K562 (cell line): ENCODE data around the gene LAPTM5. TPM values are rescaled to one million over a fixed set of nuclear protein-coding genes. Genes with fewer than 3 reads are reported as not detected.
A peak's percentile ranks its signal among the peaks of the same experiment; 100 is the strongest.

Source experiments
- ATF7 ChIP-seq: fragments of 450-650 bp; IDR thresholded peaks from 2 replicates; pipeline ENCODE4 v1.7.1; 2014; ENCODE audit warnings: mild to moderate bottlenecking, moderate library complexity
- CBX5 ChIP-seq: IDR thresholded peaks from 2 replicates; pipeline ENCODE4 v1.6.1; 2014; ENCODE audit warnings: low read depth, borderline replicate concordance
- CSDE1 ChIP-seq, 2 experiments: fragments of 450-650 bp; IDR thresholded peaks; 2 replicates each; pipeline ENCODE4 v1.6.1; 2016; ENCODE audit warnings: mild to moderate bottlenecking in 1 of 2
- GABPA ChIP-seq: fragments of 200-800 bp; sonication (Bioruptor generic); conservative IDR thresholded peaks from 2 replicates; pipeline ENCODE4 v1.6.1; 2016; ENCODE audit warnings: low read depth, missing genetic modification characterization, missing compliant biosample characterization
- GTF2E2 ChIP-seq: fragments of 200-800 bp; sonication (Bioruptor generic); IDR thresholded peaks from 2 replicates; pipeline ENCODE4 v1.6.1; 2016; ENCODE audit warnings: missing genetic modification characterization, missing compliant biosample characterization
- HOXB6 ChIP-seq: fragments of 250-450 bp; sonication (Bioruptor Pico); IDR thresholded peaks from 2 replicates; pipeline ENCODE4 v1.5.1; 2022; ENCODE audit warnings: mild to moderate bottlenecking, borderline replicate concordance
- KAT2B ChIP-seq: IDR thresholded peaks from one replicate; pipeline ENCODE4 v1.6.1; 2012; ENCODE audit warnings: low read depth, mild to moderate bottlenecking, control low read depth, inconsistent platforms, low read length, moderate library complexity
- KDM1A ChIP-seq, 2 experiments: fragments of 450-650 bp; IDR thresholded peaks; 2 replicates each; pipeline ENCODE4 v1.6.1; 2016; ENCODE audit warnings: mild to moderate bottlenecking in 2 of 2
- NFE2 ChIP-seq: IDR thresholded peaks from 2 replicates; pipeline ENCODE4 v1.6.1; 2014; ENCODE audit warnings: antibody characterized with exemption, low read depth
- RBM25 ChIP-seq: fragments of 200-400 bp; formaldehyde crosslinking; IDR thresholded peaks from 2 replicates; pipeline ENCODE4 v1.6.1; 2018; ENCODE audit warnings: low read length, low read depth, moderate library complexity; ENCODE audit not compliant: severe bottlenecking
- SMARCC2 ChIP-seq: fragments of 450-650 bp; IDR thresholded peaks from 2 replicates; pipeline ENCODE4 v1.6.1; 2017; ENCODE audit warnings: antibody characterized with exemption, moderate library complexity, mild to moderate bottlenecking, low read depth
- ZBTB8A ChIP-seq: fragments of 450-650 bp; IDR thresholded peaks from 2 replicates; pipeline ENCODE4 v1.6.1; 2018; ENCODE audit warnings: mild to moderate bottlenecking, moderate library complexity; ENCODE audit not compliant: partially characterized antibody
- ZNF384 ChIP-seq: IDR thresholded peaks from 2 replicates; pipeline ENCODE4 v1.6.1; 2012; ENCODE audit warnings: low read depth, low read length, improper control_type of control experiment
- ZNF408 ChIP-seq: fragments of 250-450 bp; sonication (Bioruptor Pico); IDR thresholded peaks from 2 replicates; pipeline ENCODE4 v1.4.0; 2020; ENCODE audit warnings: low read depth, mild to moderate bottlenecking, moderate library complexity
- ZNF444 ChIP-seq: fragments of 250-450 bp; sonication (Bioruptor Pico); IDR thresholded peaks from 2 replicates; pipeline ENCODE4 v1.4.0; 2020; ENCODE audit warnings: mild to moderate bottlenecking, moderate library complexity
- ZNF589 ChIP-seq: fragments of 200-800 bp; sonication (Bioruptor generic); IDR thresholded peaks from 2 replicates; pipeline ENCODE4 v1.6.1; 2016; ENCODE audit warnings: low read depth, missing genetic modification characterization, missing compliant biosample characterization
- ZNF76 ChIP-seq: fragments of 250-450 bp; sonication (Bioruptor Pico); IDR thresholded peaks from 2 replicates; pipeline ENCODE4 v1.4.0; 2020; ENCODE audit warnings: mild to moderate bottlenecking, moderate library complexity, borderline replicate concordance
- polyA plus RNA-seq, 8 experiments: library from polyadenylated mRNA; depleted of rRNA in 4 of 8; stranded (reverse) in 5 of 8; unstranded in 3 of 8; fragments of >200 nt; fragmentation: Nextera tagmentation in 2 of 8; fragmentation: Illumina TruSeq in 1 of 8; extraction: Ambion mirVana in 2 of 8; extraction: Trizol in 1 of 8; gene quantifications; 2 replicates each; pipeline versions ENCODE4 v1.2.1 to v1.2.3, GENCODE V29; 2011 to 2014; ENCODE audit warnings: inconsistent platforms in 1 of 8, missing spikeins in 1 of 8
- total RNA-seq, 7 experiments: library from RNA; depleted of rRNA in 6 of 7; stranded (reverse); fragments of >200 nt in 6 of 7; fragmentation: Illumina TruSeq in 2 of 7; extraction: Trizol in 2 of 7; gene quantifications; 2 replicates each; pipeline versions ENCODE4 v1.2.1 to v1.2.3, GENCODE V29; 2011 to 2021; ENCODE audit warnings: low replicate concordance in 1 of 7
- TF ChIP-seq, protein P1 (sequence below): fragments of 450-650 bp; formaldehyde crosslinking; IDR thresholded peaks from 2 replicates; pipeline ENCODE4 v1.4.0; 2022; ENCODE audit warnings: mild to moderate bottlenecking, moderate library complexity
- TF ChIP-seq, protein P2 (sequence below): conservative IDR thresholded peaks from 2 replicates; pipeline ENCODE4 v1.6.1; 2011; ENCODE audit warnings: low read depth, mild to moderate bottlenecking, low read length; ENCODE audit not compliant: control insufficient read depth
- TF ChIP-seq, protein P3 (sequence below): sonication (generic); formaldehyde crosslinking; IDR thresholded peaks from 2 replicates; pipeline ENCODE4 v1.8.1; 2023; ENCODE audit warnings: missing genetic modification reagents, mild to moderate bottlenecking, borderline replicate concordance

Gene LAPTM5
- total and polyA plus RNA-seq, 9 of the 15 experiments (the other 6 are each of a cell fraction or from before 2014, with no cell fraction given) = 2.4 to 47.3 (median 20.3) TPM

DNA sequence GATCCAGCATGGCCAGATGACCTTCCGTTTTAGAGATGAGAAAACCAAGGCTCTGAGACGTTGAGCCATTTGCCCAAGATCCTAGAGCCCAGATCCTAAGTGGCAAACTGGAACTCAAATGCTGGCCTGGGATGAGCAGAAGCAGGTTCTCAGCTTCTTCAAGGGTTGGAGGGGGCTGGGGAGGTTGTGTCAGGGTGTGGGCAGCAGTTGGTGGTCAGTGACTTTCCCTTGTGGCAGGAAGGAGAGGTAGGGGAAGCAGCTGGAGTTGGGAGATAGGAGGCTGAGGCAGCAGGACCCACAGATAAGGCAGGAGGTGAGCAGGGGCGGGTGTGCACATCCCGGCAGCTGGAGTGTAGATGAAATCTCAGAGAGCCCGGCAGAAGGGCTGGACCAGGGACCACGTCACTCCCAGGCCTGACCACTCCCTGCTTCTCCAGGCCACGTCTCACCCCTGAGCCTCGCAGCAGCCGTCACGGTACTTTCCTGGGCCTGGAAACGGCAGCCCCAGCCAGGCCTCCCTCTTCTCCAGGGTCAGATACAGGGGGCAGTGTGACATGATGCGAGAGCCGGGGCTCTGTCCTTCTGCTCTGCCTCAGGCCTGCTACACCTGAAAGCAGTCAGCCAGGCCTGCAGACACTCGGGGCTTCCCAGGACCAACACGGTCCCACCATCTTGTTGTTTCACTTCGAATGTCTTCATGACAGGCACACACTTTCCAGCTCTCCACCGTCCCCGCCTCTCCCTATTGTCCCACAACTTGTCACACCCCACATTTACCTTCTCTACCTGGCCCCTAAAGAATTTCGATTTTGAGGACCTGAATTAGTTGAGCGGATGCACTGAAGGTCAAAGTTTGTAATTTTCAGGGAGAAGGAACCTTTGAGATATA is 11.5 kb upstream of the LAPTM5 start (continued):
- TF ChIP-seq KDM1A (IDR thresholded peaks at IDR 0.05) (peak; percentile 99 to 100), NFE2 (peak; percentile 85), ZNF408 (CRISPR knock-in tag) (no peak), ZNF589 (peak; percentile 99), KAT2B (no peak), RBM25 (no peak), CBX5 (peak; percentile 80; the same call in 1 of the 2 replicates), CSDE1 (IDR thresholded peaks at IDR 0.05) (no peak), HOXB6 (CRISPR knock-in tag) (no peak), GABPA (tag) (peak; percentile 72), ZNF384 (no peak), ZNF444 (CRISPR knock-in tag) (peak; percentile 71; the same call in 1 of the 2 replicates), SMARCC2 (peak; percentile 100), ATF7 (peak; percentile 97), ZBTB8A (no peak), ZNF76 (CRISPR knock-in tag) (peak; percentile 86), GTF2E2 (tag) (peak; percentile 94)
- TF ChIP-seq, protein P1, sequence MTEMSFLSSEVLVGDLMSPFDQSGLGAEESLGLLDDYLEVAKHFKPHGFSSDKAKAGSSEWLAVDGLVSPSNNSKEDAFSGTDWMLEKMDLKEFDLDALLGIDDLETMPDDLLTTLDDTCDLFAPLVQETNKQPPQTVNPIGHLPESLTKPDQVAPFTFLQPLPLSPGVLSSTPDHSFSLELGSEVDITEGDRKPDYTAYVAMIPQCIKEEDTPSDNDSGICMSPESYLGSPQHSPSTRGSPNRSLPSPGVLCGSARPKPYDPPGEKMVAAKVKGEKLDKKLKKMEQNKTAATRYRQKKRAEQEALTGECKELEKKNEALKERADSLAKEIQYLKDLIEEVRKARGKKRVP = peak; percentile 77
- TF ChIP-seq, protein P2, sequence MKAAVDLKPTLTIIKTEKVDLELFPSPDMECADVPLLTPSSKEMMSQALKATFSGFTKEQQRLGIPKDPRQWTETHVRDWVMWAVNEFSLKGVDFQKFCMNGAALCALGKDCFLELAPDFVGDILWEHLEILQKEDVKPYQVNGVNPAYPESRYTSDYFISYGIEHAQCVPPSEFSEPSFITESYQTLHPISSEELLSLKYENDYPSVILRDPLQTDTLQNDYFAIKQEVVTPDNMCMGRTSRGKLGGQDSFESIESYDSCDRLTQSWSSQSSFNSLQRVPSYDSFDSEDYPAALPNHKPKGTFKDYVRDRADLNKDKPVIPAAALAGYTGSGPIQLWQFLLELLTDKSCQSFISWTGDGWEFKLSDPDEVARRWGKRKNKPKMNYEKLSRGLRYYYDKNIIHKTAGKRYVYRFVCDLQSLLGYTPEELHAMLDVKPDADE = peak; percentile 100
- TF ChIP-seq, protein P3, sequence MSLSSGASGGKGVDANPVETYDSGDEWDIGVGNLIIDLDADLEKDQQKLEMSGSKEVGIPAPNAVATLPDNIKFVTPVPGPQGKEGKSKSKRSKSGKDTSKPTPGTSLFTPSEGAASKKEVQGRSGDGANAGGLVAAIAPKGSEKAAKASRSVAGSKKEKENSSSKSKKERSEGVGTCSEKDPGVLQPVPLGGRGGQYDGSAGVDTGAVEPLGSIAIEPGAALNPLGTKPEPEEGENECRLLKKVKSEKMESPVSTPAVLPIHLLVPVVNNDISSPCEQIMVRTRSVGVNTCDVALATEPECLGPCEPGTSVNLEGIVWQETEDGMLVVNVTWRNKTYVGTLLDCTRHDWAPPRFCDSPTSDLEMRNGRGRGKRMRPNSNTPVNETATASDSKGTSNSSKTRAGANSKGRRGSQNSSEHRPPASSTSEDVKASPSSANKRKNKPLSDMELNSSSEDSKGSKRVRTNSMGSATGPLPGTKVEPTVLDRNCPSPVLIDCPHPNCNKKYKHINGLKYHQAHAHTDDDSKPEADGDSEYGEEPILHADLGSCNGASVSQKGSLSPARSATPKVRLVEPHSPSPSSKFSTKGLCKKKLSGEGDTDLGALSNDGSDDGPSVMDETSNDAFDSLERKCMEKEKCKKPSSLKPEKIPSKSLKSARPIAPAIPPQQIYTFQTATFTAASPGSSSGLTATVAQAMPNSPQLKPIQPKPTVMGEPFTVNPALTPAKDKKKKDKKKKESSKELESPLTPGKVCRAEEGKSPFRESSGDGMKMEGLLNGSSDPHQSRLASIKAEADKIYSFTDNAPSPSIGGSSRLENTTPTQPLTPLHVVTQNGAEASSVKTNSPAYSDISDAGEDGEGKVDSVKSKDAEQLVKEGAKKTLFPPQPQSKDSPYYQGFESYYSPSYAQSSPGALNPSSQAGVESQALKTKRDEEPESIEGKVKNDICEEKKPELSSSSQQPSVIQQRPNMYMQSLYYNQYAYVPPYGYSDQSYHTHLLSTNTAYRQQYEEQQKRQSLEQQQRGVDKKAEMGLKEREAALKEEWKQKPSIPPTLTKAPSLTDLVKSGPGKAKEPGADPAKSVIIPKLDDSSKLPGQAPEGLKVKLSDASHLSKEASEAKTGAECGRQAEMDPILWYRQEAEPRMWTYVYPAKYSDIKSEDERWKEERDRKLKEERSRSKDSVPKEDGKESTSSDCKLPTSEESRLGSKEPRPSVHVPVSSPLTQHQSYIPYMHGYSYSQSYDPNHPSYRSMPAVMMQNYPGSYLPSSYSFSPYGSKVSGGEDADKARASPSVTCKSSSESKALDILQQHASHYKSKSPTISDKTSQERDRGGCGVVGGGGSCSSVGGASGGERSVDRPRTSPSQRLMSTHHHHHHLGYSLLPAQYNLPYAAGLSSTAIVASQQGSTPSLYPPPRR = peak; percentile 99
